Thoracic aorta (tissue), 2 donors: ENCODE data around the gene UPF1. TPM values are rescaled to one million over a fixed set of nuclear protein-coding genes. Genes with fewer than 3 reads are reported as not detected.

Source experiments
- ATAC-seq: fragments of 150-250 bp; one replicate; pipeline ENCODE4 v1.8.0; 2017; ENCODE audit warnings: low read depth; ENCODE audit not compliant: insufficient number of reproducible peaks, low FRiP score
- DNase-seq: peaks from one replicate; pipeline ENCODE4 v3.0.0-alpha.2; 2020; ENCODE audit warnings: low spot score
- H3K27ac ChIP-seq, 2 donors: fragments of 200-600 bp; sonication (generic); 1 replicate in 1 of 2; 2 replicates in 1 of 2; pipeline ENCODE4 v1.5.1; 2016; ENCODE audit warnings: mild to moderate bottlenecking in 2 of 2, moderate library complexity in 2 of 2
- H3K27me3 ChIP-seq: fragments of 200-600 bp; sonication (generic); replicated peaks from 2 replicates; pipeline ENCODE4 v1.6.0; 2016; ENCODE audit warnings: mild to moderate bottlenecking; ENCODE audit not compliant: insufficient read depth
- H3K36me3 ChIP-seq: fragments of 200-600 bp; sonication (generic); one replicate; pipeline ENCODE4 v1.5.1; 2016
- H3K4me1 ChIP-seq, 2 donors: fragments of 200-600 bp; sonication (generic); 1 replicate in 1 of 2; 2 replicates in 1 of 2; pipeline versions ENCODE4 v1.5.1 to v1.6.0; 2016; ENCODE audit warnings: low read depth in 2 of 2, mild to moderate bottlenecking in 1 of 2; ENCODE audit not compliant: control insufficient read depth in 1 of 2
- H3K4me3 ChIP-seq: fragments of 200-600 bp; sonication (generic); 2 replicates; pipeline ENCODE4 v1.5.1; 2016; ENCODE audit warnings: mild to moderate bottlenecking
- H3K9me3 ChIP-seq: fragments of 200-600 bp; sonication (generic); 2 replicates; pipeline ENCODE4 v1.5.1; 2016
- CTCF ChIP-seq: fragments of 200-600 bp; sonication (generic); IDR thresholded peaks from one replicate; pipeline ENCODE4 v1.5.1; 2019; ENCODE audit warnings: antibody characterized with exemption
- total RNA-seq, 2 donors: library from RNA; depleted of rRNA; stranded (reverse); fragments of >200 nt; gene quantifications; one replicate each; pipeline versions ENCODE4 v1.1.0 to v1.2.3, GENCODE V29; 2016

Gene UPF1
- total RNA-seq, 2 donors from 2014 or later: 56.5 to 95.2 TPM

- Histone ChIP-seq H3K9me3 (no peaks in the 10 kb centered on the region), H3K4me3 (no peak overlapping the region), H3K4me1 (peaks cover 15 to 24% of the 10 kb centered on the region in 2 donors), H3K36me3 (no peaks in the 10 kb centered on the region), H3K27me3 (peaks cover 10% of the 10 kb centered on the region), H3K27ac (no peak overlapping the region)
- DNase-seq (no peak), ATAC-seq (no peak)
- no peak for TF ChIP-seq CTCF
These were observed 37.1 kb upstream of the UPF1 start for GRCh38 chr19:18794692-18795091.

GRCh38 chr19:18795540-18795939 is 36.2 kb upstream of the UPF1 start:
- TF ChIP-seq CTCF: no peak
- Histone ChIP-seq H3K9me3 (no peaks in the 10 kb centered on the region), H3K27ac (no peak overlapping the region), H3K36me3 (no peaks in the 10 kb centered on the region), H3K4me1 (peaks cover 6 to 16% of the 10 kb centered on the region in 2 donors), H3K4me3 (no peak overlapping the region), H3K27me3 (peaks cover 7% of the 10 kb centered on the region)
- ATAC-seq (no peak), DNase-seq (no peak)

GRCh38 chr19:18796239-18796638 is 35.5 kb upstream of the UPF1 start:
- Histone ChIP-seq H3K4me1 (peaks cover 4 to 9% of the 10 kb centered on the region in 2 donors), H3K9me3 (no peaks in the 10 kb centered on the region), H3K27me3 (no peaks in the 10 kb centered on the region), H3K36me3 (no peaks in the 10 kb centered on the region), H3K27ac (no peak overlapping the region), H3K4me3 (no peak overlapping the region)
- TF ChIP-seq CTCF: no peak
- ATAC-seq (no peak), DNase-seq (no peak)

GRCh38 chr19:18798384-18799352 is 33.1 kb upstream of the UPF1 start:
- Histone ChIP-seq H3K4me3 (no peak overlapping the region), H3K4me1 (peaks cover 4 to 8% of the 10 kb centered on the region in 2 donors), H3K27me3 (no peaks in the 10 kb centered on the region), H3K9me3 (no peaks in the 10 kb centered on the region), H3K27ac (no peak overlapping the region), H3K36me3 (no peaks in the 10 kb centered on the region)
- ATAC-seq (no peak), DNase-seq (no peak)
- TF ChIP-seq CTCF: no peak

- Histone ChIP-seq H3K27ac (no peak overlapping the region), H3K4me1 (peaks cover 4 to 8% of the 10 kb centered on the region in 2 donors), H3K36me3 (no peaks in the 10 kb centered on the region), H3K27me3 (no peaks in the 10 kb centered on the region), H3K4me3 (no peak overlapping the region), H3K9me3 (no peaks in the 10 kb centered on the region)
- ATAC-seq: no peak
- DNase-seq: no peak
- TF ChIP-seq CTCF: no peak
These were observed 32.3 kb upstream of the UPF1 start for GRCh38 chr19:18799389-18799970.
